Fibroblast of skin of back (primary cell): Measurements from ENCODE around the gene DDX1.

Source experiments
- DNase-seq: peaks from one replicate; pipeline ENCODE4 v3.0.0-alpha.2; 2013

DDX1 gene

DNA sequence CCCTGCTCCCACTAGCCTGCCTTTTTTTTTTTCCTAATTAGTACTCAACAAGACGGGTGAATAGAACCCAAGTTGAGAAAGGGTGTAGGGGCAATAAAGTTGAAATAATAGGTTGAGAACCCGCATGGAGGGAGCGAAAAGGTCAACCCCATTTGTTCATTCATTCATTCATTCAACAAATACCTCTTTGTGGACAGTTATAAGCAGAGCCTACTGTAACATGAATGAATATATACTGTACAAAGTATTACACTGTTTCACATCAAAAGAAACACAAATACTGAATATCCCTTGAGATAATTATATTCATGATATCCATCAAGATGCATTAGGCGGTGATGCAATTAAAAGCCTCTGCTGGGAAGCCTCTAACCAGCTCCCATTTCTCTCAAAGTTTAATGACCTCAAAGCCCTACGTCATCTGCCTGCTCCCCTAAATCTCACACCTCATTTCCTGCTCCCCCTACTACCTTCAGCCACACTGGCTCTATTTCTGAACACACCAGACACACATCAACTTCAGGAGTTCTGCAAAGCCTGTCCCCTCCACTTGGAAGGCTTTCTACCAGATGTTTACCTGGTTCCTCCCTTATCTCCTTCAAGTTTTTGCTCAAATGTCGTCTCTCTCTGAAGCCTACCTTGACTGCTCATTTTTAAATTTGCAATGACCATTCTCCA is 29.2 kb upstream of the DDX1 start:
- no peak for DNase-seq

DNA sequence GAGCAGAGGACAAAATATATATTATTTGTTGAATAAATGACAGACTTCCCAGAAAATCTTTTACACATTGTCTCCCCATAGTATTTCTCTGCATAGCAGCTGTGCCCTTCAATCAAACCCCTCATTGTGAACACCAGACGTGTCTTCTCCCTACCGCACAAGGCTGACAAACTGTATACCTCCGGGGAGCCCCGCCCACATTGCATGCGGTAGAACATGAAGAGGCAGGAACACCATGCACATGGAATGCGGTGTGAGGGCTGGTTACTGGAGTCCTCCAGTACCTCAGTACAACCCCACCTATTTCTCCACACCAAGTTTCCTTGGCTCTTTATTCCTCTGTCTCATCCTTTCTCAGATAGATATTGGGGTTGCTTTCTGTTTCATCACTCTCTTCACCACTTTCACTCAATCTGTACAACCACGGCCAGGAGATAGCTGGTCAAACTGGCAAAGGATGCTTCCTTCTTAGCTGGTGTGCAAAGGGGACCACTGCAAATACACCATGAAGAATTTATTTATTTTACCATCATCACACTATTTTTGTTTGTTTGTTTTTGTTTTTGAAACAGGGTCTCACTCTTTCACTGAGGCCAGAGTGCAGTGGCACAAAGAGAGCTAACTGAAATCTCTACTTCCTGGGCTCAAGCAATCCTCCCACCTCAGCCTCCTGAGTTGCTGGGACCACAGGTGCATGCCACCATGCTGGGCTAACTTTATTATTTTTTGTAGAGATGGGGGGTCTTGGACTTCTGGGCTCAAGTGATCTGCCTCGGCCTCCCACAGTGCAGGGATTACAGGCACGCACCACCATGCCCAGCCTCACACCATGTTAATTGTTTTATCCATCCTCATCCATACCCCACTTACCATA is 28.2 kb upstream of the DDX1 start:
- no peak for DNase-seq

DNA sequence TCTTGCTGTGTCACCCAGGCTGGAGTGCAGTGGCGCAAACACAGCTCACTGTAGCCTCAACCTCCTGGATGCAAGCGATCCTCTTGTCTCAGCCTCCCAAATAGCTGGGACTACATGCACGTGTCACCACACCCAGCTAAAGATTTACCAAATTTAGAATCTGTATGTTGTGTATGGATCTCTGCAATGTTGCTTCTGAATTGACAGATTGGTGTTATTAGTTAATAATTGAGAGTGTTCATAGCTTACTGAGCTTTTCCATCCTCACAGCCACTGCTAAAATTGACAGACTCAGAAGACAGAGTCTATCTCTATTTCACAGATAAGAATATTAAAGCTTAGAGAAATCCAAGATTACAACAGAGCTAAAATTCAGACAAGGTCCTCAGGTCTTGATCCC is 26.3 kb upstream of the DDX1 start:
- DNase-seq = no peak

DNA sequence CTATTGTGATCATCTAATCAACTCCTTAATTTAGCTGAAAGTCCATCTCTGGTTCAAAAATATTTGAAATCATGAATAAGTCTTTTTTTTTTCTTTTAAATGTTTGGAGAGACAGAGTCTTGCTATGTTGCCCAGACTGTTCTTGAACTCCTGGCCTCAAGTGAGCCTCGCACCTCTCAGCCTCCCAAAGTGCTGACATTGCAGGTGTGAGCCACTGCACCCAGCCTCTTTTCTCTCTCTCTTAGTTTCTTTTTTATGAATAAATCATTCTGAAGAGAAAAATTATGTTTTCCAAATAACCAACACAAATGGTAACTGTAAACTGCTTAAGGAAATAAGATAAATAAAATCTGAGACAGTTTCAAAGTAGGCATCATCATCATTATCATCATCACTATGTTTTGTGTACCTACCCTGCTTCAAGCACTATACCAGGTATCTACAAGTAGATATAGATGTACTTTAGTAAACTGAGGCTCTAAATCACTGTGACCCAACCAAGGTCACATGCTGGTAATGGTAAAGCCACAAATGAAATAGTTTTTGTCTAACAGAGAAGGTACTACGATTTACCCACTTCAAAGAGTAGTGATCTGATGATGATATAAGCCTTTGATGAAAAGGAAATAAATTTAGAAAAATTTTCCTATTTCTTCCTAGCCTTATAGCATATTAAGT is 25.5 kb upstream of the DDX1 start:
- no peak for DNase-seq

DNA sequence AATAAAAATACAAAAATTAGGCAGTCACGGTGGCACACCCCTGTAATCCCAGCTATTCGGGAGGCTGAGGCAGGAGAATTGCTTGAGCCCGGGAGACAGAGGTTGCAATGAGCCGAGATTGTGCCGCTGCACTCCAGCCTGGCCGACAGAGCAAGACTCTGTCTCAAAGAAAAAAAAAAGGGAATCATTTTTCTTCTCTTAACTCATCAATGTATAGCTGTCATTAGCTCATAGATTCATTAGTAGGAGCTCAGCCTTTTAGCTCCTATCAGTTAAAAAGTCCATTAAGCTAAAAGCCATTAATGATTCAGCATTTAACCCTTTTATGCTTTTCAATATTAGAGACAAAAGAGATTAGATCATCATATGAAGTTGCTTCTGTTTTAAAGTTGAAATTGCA is 24.8 kb upstream of the DDX1 start:
- DNase-seq = no peak

DNA sequence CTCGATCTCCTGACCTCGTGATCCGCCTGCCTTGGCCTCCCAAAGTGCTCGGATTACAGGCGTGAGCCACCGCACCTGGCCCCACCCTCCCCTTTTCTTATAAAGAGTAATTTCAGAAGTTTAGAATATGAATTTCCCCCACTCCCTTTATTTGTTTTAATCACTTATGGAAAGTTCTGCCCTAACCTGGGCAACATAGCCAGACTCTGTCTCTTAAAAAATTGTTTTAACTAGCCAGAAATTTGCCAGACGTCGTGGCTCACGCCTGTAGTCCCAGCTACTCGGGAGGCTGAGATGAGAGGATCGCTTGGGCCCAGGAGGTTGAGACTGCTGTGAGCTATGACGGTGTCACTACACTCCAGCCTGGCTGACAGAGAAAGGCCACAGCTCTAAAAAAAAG is 22.8 kb upstream of the DDX1 start:
- DNase-seq = no peak

DNA sequence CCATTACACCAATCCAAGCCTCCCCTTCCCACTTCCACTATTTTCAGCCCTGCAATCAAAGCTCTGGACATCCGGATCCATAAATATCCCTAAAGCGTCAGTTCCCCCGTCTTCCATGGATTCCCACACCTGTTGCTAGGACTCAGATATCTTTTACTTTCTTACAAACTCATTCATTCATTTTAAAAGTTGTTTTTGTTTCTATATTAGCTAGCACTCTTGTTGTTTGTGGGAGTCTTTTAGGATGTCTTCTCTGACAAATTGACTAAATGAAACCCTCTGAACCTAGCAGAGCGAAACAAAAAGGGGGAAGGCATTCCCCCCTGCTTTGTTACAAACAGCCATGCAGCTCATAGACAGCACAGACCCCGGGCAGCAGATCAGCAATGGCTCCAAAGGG is 21.6 kb upstream of the DDX1 start:
- no peak for DNase-seq

DNA sequence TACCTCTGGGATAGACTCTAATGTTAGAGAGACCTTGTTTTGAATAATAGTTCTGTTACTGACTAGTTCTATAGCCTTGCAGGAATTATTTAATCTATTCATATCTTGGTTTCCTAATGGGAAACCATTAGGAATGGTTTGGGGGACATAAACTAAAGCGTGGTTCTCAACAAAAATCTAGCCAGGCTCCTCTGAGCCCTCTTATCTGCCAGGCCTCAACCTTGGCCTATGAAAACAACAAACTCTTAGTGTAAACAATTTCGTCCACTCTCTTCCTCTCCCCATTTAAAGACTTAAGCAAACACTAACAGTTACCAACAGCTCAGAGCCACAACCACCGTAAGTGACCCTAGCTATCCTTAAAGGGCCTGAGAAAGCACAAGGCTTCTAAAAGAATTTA is 19.9 kb upstream of the DDX1 start:
- DNase-seq = no peak

DNA sequence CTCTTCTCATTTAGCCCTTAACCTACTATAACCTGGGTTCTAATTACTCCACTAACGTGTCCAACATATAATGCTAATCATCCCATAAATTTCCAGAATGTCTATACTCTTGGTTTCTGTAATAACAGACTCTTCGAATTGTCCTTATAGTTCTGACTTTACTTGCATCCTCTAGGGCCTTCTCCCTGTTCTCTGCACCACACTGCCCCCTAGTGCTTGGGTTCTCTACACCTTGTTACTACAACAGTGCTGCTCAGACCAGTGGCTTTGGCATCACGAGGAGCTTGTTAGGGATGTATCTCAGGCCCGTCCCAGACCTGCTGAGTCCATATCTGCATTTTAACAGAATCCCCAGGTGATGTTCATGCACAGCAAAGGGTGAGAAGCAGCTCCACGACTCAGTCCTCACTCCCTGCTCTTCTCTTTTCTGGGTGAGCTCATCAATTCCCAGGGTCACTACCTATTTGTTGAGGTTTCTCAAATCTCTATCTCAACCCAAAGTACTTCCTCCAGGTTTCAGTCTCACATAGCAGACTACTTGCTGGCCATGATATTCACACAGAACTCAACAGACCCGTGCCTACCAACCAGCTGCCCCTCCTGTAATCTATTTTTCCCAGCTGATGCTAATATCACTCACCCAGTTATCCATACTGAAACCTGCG is 14.5 kb upstream of the DDX1 start:
- DNase-seq = peak; percentile 76

DNA sequence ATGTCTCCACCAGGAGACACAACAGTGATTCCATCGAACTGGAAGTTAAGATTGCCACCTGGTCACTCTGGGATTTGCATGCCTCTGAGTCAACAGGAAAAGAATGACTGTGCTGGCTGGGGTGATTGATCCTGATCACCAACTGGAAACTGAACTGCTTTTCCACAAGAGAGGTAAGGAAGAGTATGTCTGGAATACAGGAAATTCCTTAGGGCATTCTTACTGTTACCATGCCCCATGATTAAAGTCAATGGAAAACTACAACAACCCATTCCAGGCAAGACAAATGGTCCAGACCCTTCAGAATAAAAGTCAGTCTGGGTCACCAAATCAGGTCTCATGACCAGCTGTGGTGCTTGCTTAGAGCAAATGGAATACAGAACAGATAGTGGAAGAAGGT is 12.0 kb upstream of the DDX1 start:
- DNase-seq = peak; percentile 9

DNA sequence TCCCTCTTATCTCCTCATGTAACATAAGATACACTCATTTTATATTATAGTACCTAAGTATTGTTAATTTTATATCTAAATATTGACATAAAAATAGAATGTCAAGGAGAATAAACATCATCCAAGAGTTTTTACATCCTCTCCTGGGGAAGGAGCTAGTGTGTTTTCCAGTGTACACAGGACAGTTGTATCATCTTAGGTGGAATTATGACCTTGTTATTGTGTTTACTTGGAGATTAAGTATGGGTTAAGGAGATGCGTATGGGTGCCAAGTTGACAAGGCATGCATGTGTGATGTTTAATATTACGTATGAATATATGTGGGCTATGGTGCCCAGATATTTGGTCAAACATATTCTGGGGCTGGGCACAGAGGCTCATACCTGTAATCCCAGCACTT is 11.2 kb upstream of the DDX1 start:
- no peak for DNase-seq

DNA sequence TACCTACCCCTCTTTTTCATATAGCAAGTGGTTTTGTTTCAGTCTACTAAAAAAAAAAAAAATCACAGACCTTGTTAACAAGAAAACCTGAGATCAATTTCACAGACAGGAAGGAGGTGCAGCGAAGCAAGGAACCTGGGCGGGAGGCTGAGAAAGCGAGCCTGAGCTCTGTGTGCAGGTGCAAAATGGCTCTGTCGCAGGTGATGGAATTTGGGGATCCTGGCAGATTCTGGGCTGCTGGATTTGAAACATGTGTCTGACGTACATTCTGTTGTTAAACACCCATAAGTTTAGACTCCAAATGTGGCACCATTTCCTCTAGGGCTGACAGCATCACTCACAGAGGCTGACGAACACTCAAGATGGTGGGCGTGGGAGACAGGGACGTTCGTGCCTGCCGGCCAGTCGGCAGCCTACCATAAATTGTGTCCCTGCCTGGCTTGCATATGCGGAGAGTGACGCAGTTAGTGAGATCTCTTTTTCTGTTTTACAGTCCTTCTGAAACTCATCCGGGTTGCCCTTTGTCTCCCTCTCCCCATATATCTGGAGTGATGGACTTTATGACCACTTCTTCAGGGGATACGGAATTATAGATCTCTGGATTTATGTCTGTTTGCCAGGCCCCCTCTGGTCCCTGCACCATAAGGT is 8.8 kb upstream of the DDX1 start:
- no peak for DNase-seq

DNA sequence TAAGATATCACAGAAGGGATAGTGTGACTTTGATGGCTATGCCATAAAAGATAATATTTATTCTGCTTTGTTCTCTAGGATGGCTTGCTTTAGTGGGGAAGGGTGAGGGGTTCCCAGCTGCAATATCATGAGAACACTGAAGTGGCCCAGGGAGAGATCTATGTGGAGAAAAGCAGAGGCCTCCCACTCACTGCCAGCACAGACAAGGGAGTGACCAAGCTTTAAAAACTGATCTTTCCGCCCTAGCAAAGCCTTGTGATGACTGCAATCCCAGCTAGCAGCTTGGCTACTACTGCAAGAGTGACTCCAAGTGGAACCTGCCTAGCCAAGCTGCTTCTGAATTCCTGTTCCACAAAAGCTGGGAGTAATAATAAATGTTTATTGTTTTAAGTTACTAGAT is 7.8 kb upstream of the DDX1 start:
- DNase-seq = no peak

DNA sequence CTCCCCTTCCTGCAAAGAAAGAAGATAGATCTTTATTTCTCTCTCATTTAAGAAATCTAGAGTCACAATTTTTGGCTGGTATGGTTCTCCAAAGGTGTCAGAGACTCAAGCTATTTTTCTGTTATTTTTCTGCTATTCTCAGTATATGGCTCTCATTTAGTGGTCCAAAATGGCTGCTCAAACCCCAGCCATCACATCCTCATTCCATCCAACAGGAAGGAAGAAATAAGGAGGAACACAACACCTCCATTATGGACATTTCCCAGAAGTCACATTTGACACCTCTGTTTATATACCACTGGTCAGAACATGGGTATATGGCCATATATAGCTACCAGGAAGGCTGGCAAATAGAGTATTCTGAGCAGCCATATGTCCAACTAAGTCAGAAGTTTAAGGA is 7.4 kb upstream of the DDX1 start:
- no peak for DNase-seq

DNA sequence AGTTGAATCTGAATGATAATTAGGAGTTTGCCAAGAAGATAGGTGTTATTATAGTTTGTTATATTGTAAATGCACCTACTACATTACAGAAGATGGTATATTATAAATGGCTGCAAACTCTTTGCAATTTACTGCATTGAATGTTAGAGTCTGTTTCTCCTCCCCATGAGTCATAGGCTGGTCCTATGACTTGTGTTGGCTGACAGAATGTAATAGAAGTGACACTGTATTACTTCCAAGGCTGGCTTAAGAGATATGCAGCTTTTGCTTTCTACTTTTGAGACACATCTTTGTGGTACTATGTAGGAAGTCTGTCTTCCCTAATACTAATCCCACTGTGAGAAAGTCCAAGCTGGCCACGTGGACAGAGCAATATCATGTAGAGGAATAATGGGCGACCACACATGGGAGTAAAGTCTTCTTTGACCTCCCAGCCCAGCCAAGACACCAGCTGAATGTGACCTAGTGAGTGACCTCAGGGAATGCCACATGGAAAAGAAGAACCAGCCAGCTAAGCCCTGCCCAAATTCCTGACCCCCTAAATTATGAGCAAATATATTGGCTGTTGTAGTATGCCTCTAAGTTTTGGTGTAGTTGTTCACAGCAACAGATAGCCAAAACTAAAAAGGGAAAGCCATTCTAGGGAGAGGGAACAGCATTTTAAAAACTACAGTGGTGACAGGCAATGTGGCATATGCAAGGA is 6.8 kb upstream of the DDX1 start:
- peak; percentile 12 for DNase-seq

DNA sequence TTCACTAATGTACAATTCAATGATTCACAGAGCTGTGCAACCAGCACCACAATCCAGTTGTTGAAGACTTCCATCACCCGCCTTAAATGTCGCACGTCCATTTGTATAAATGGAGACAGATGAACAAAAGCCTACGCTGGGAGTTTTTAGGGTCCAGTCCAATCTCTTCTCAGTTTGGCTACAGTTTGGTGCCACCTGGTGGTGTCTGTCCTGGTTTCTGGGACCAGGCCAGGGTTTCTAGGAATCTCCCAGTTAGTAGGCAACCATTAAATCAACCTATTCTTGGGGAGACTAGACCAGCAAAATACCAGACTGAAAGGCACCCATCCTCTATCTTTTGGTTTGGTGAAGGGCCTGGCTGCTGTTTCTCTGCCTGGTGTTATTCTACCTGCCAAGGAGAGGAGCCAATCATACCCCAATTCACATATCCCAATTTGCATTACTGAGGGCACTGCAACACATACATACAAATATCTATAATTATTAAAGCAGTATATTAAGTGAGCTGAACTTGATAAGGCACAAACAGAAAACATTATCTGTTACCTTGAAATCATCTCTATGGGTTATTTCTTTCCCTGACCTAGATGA is 3.2 kb upstream of the DDX1 start:
- DNase-seq = peak; percentile 62

DNA sequence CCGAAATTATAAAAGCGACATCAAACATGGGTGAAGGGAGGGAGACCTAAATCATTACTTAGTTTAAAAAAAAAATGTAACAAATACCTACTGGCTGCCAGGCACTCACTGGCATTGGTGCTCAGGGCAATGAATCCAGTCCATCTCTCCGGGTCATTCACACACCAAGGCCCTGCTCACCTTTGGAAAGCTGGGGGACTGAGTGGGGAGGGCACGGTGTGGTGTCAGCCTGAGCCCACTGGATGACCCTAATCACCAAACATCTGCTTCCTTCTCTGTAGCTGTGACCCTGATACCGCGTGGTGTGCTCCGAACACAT is 336 bp upstream of the DDX1 start:
- DNase-seq = no peak

DNA sequence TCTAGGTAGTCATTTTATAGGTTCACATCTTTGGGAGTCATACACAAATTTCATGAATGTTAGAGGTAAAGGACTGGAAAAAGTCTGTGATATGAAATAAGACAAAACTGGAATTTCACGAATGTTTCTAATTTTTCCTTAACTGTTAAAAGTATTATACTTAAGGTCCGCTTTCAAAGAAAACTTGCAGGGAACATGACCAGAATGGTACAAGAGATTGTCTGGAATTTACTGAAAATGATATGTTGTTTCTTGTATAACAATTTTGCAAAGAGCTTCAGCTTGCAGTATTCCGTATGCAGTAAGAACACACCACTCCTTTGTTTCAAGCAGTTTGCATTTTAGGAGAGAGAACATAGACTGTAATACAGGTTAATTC is 1.6 kb downstream of the DDX1 start:
- DNase-seq = no peak

DNA sequence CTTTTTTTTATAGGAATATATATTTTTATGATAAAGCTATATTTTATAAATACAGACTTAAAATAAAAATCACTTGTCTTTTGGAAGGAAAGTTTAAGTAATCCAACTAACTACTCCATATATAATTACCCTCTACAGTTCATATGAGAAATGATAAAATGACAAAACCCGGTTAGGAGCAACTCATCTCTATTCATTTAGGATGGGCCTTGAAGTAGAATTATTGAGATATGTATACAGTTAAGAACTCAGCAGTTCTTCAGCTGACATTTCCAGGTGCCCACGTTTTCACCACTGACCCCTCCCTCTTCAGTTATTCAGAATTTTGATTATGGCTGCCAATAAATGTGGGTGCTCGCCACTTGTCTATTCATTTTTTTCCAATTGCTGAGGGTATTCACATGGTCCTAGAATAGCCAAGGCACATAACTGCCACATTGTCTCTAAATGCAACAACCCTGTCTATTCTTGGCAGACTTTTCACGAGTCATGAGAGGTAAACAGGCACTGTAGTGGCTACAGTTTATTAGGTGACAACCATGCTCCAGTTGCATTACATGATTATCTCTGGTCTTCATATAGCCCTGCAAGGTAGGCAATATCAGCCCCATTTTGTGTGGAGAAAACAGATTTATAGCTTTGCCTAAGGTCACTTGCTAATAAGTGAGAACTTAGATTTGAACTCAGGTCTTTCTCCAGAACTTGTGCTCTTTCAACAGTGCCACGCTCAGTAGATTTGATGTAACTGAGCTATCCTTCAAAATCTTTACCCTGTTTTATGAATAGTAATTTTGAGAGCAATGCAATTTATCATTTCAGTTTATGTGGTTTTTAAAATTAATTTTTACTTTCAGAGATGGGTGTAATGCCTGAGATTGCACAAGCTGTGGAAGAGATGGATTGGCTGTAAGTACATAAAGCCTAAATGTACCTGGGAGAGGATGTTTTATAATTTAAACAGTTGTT is 2.9 kb downstream of the DDX1 start:
- DNase-seq = no peak

DNA sequence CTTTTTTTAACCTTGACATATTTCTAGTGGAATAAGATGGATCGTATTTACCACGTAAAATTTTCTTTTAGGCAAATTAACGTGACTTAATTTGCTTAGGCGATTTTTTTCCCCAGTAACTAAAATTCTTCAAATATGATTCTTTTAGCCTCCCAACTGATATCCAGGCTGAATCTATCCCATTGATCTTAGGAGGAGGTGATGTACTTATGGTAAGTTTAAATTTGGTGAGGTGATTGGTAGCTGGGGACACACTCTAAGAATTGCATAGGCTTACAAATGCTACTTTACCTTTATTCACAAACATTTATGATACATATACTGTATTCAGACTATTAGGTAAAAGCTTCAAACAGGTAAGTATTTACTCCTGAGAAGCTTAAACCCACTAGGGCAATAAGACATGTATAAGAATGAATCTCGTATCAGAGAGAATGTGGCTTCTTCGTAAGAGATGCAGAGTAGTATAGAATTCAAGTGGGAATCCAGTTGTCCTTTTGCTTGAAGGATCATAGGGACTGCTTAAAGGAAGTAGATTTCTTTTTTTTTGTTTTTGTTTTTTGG is 3.8 kb downstream of the DDX1 start:
- DNase-seq = no peak
